NCI-H1694 treated with DMSO at 0.1 percent for 48 hours (cell line): Measurements from ENCODE around the gene C12orf60.
"Not testable (repeated sequence)": the region's sequence is repeated elsewhere in the genome, so short reads cannot be mapped to it uniquely, and the experiment has no call there.

Experiments used
- DNase-seq: peaks from one replicate; lab custom pipeline; 2025; lab: John Stamatoyannopoulos, UW

C12orf60 gene, protein sequence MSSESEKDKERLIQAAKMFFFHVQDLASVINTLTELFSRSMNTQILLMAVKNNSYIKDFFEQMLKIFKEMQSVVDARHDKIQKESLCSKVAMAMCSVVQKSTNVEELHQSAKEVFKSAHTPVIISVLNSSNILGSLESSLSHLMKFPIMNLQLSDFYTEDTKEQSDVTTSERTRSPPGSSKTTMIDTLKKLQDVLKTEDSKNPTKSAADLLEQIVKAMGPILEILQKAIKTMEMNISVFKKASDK

DNA sequence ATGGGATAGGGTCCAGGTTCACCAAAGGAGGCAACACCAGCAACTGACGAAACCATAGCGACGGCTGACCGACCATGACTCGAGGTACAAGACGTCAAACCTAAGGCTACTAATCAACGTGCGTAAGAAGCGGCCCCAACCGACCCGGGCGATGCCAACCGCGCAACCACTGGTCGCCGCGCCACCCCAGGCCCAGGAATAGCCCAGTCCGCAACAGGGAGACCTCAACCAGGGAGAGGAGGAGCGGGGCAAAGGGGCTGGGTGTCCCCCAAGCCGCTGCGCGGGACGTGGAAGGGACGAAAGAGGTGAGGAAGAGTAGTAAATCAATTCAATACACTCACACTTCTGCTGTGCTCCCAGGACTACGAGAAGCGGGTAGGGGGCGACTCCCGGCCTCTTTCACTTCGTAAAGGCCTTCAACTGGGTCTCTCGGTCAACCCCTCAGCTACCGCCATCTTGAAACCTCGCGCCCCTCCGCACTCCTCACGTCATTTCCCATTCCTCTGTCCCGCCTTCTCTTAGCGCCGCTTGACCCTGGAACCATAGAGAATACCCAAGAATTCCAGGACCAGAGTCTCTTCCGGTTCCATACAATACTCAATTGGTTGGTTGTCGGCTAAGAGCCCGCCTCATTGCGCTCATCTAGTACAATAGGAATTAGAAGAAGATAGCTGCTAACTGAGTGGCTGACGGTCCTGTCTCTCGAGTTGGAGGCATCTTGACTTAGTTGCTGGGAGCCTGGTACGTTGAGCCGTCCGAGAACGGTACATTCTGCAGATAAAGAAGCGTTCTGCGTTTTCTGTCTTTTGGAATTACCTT is at the start of gene C12orf60, which contains the start of gene WBP11:
C12orf60 (plus strand) TSS at position 660 of the 819 bp plus-strand sequence. CDS start 19,266 bp downstream, outside the sequence.
WBP11 (minus strand) TSS at position 468 of the 819 bp plus-strand sequence. CDS start 2,095 bp downstream, outside the sequence.
- peak; percentile 100 for DNase-seq

DNA sequence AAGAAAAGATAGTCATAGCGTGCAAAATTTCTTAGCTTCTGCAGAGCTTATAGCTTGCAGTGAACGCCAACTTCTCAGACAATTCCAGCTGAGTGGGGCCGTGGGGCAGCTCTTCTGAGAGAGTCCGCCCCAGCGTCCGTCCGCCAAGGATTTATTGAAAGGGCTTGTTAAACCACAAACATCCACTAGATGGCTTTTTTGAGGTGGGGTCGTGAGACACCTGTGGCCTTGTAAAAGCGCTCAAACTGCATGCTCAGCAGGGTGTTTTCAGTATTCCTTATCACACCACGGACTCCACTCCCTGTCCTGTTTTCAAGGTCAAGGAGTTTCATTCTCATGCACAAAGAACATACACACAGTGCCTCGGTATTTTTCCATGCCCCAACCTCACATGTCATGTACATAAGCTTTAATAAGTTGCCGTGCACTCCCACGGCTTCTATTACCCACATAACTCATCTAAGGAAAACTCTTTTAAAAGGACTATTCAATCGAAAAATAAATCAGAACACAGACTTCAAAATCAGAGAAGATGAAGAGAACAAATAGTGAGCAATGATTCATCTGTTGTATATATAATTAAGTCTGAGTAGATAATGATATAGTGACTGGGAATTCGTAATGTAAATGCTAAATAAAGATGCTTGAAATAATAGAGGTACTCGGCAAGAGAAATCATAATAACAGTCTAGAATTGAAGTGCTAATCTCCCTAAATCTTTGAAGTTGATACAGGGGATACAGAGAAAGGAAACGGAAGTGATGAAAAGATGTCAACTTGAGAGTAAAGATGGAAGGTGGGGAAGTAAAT is 46.9 kb upstream of the C12orf60 start:
- DNase-seq = no peak

DNA sequence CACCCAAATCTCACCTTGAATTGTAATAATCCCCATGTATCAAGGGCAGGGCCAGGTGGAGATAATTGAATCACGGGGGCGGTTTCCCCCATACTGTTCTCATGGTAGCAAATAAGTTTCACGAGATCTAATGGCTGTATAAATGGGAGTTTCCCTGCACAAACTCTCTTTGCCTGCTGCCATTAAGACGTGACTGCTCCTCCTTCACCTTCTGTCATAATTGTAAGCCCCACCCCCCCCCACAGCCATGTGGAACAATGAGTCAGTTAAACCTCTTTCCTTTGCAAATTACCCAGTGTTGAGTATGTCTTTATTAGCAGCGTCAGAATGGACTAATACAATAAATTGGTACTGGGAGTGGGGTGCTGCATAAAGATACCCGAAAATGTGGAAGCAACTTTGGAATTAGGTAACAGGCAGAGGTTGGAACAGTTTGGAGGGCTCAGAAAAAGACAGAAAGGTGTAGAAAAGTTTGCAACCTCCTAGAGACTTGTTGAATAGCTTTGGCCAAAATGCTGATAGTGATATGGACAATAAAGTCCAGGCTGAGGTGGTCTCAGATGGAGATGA is 43.7 kb upstream of the C12orf60 start:
- not testable (repeated sequence) for DNase-seq

GRCh38 chr12:14765398-14765797 is 38.1 kb upstream of the C12orf60 start:
- DNase-seq = no peak

- DNase-seq = not testable (repeated sequence)
Observed at GRCh38 chr12:14766020-14766419, 37.5 kb upstream of the C12orf60 start.

GRCh38 chr12:14766649-14767215 is 36.7 kb upstream of the C12orf60 start:
- DNase-seq = no peak

DNA sequence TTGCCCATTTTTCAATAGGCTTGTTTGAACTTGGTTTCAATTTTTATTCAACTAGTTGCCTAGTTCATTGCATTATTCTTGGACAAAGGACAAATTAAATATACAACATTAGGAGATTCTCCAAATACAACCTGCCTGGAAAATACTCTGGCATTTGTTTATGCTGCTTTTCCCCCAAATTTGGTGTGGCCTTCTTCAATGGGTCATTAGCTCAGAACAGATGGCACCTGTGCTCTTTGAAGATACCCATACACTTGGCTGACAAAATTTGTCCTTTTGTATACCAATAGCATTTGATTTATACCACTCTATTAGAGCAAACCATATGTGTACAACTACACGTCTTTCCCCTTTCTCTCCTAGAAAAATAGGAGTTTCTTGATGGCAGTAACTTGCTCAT is 35.9 kb upstream of the C12orf60 start:
- DNase-seq = no peak

DNA sequence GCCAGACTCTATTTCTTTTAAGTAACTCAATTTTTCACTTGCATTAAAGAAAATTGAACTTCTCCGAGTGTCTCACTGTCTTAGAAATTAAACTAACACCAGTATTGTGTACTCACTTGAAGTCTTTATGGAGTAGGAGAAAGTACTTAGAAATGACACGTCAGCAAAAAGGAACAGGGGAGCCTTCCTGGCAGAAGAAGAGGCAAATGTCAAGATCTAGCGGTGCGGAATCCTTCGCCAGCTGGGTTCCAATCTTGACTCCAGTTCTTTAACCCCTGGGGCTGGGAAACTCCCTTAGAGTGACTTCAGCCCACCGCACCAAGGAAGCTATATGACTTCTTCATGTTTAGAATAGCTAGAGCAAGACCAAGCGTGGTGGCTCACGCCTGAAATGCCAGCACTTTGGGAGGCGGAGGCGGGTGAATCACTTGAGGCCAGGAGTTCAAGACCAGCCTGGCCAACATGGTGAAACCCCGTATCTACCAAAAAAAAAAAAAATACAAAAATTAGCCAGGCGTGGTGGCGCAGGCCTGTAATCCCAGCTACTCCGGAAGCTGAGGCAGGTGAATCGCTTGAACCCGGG is 34.6 kb upstream of the C12orf60 start:
- no peak for DNase-seq

- DNase-seq = no peak
Observed at GRCh38 chr12:14769466-14769968, 34.0 kb upstream of the C12orf60 start.

DNA sequence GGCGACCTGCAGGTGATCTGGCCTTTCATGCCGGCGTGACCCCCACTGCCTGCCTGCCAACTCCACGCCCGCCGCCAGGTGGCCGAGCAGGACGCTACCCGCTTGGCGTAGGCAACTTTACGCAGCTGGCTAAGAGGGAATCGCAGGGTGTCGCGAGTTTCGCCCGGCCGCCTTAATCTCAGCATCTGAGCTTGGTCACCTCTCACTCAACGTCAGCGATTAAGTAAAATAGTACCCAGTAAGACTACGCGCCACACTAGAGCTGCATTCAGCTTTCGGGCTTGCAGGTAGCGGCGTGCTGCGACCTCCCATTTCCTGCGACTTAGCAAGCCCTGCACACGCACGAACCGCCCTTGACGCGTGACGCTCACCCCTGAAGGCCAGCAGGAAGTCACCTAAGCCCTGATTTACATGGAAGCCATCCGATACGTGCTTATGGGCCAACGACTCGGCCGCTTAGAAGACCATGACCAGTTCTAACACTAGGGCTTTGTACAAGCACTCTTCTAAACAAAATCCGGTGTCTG is 33.4 kb upstream of the C12orf60 start:
- no peak for DNase-seq

DNA sequence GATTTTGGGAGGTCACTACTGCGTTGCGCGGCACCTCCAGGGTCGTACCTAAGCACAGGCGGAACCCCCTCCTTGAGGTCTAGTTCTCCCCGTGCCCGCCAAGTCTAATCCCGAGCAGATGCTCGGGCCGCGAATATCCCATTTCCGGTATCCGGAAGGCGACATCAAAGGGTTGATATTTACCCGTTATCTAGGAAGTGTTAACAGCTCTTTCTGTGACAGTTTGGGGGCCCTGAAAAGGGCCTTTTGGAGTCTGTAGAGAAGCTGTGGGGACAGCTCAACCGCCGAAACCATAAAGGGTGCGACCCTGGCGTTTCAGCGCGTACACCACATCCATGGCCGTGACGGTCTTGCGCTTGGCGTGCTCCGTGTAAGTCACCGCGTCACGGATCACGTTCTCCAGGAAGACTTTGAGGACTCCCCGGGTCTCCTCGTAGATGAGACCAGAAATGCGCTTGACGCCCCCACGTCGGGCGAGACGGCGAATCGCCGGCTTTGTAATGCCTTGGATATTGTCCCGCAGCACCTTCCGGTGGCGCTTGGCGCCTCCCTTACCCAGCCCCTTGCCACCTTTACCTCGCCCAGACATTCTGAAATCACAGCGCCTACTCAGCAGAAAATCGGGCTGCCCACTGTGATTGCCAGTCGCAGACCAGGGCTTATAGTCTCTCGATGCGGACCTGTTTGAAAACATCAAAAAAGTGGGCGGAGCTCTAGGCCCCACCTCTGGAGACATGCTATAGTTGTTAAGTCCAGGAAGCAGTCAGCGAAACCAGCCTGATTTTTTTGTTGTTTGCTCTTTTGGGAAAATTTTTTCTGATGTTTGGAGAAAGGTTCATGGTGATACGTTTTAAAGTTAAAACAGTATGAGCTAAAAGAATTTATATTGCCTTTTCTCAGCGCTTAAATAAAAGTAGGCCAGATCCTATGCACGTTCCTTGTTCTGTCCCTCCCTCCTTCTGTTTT is 32.7 kb upstream of the C12orf60 start:
- no peak for DNase-seq

- no peak for DNase-seq
Observed at GRCh38 chr12:14771651-14772137, 31.8 kb upstream of the C12orf60 start.

GRCh38 chr12:14772946-14773345 is 30.5 kb upstream of the C12orf60 start:
- no peak for DNase-seq

GRCh38 chr12:14773685-14774073 is 29.8 kb upstream of the C12orf60 start:
- no peak for DNase-seq

GRCh38 chr12:14774074-14774905 is 29.2 kb upstream of the C12orf60 start:
- no peak for DNase-seq

GRCh38 chr12:14774906-14775635 is 28.4 kb upstream of the C12orf60 start:
- DNase-seq = no peak

GRCh38 chr12:14775636-14775980 is 27.9 kb upstream of the C12orf60 start:
- DNase-seq = no peak
